HG03097 (cell line): ENCODE data around the gene APOBEC3G.

ENCODE experiments used
- ATAC-seq: cut with Tn5 transposase; IDR thresholded peaks from one replicate; pipeline ENCODE4 v1.9.1; 2021; ENCODE audit not compliant: unreplicated experiment, low FRiP score

APOBEC3G gene

GRCh38 chr22:39090426-39091064 lies 13.5 kb downstream of the APOBEC3G start:
- no peak for ATAC-seq

DNA sequence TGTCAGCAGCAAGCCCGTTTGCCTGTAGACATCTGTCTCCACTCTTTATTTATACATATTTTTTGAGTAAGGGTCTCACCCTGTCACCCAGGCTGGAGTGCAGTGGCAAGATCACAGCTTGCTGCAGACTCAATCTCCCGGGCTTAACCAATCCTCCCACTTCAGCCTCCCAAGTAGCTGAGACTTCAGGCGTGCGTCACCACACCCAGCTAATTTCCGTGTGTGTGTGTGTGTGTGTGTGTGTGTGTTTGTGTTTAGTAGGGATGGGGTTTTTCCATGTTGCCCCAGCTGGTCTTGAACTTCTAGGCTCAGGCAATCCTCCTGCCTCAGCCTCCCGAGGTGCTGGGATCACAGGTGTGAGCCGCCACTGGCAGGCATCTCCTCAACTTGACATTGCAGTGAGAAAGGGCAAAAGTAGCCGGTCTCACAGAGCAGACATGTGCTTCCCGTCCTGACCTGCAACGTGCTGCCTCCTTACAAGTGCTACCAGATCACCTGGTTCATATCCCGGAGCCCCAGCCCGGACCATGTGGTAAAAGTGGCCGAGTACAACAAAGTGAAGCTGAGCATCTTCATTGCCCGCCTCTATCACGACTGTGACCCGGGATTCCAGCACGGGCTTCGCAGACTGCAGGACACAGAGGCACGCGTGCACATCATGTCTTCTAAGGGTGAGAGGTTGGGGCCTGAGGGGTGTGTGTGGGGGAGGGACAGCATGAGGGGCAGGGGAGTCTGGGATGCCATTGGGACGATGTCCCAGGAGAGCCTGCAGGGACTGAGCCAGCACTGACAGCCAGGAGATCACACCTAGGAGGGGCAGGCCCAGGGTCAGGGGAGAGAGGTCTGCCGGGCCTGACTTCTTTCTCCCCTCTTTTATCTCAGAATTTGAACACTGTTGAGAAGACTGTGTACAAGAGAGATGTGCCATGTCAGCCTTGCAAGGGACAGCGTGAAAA lies 14.3 kb downstream of the APOBEC3G start:
- ATAC-seq: no peak

DNA sequence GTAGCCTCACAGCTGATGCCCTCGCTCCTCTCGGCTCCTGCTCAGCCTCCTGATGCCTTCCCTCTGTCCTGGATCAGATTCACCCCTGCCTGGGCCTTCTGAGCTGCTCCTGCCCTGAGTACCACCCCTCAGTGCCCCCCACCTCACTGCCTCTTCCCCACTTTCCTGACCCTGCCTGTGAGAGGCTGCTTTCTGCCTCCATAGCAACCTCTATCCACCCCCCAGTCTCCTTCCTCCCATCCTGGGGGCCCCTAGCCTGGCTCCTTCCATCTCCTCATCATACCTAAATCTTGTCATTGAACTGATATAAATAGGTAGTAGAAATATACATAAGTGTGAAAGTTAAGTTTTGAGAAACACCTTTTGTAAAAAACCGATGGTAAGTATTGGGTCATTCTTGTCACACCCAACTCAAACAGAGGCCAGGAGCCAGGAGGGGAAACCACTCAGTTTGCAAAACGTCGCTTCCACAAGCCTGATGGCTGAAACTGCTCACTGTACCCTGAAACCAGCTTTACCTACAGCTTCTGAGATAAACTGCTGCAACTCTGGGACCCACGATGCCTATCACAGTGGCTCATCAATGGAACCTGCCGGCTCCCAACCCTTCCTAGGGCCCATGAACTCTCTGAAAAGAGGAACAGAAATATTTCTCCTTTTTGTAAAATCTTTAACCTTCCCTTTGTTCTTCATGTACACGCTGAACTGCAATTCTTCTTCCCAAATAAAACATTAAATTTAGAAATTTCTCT lies 15.2 kb downstream of the APOBEC3G start:
- no peak for ATAC-seq

- ATAC-seq: no peak
Observed at GRCh38 chr22:39094717-39095389, 17.8 kb downstream of the APOBEC3G start.

GRCh38 chr22:39095971-39096370 lies 18.9 kb downstream of the APOBEC3G start:
- no peak for ATAC-seq

DNA sequence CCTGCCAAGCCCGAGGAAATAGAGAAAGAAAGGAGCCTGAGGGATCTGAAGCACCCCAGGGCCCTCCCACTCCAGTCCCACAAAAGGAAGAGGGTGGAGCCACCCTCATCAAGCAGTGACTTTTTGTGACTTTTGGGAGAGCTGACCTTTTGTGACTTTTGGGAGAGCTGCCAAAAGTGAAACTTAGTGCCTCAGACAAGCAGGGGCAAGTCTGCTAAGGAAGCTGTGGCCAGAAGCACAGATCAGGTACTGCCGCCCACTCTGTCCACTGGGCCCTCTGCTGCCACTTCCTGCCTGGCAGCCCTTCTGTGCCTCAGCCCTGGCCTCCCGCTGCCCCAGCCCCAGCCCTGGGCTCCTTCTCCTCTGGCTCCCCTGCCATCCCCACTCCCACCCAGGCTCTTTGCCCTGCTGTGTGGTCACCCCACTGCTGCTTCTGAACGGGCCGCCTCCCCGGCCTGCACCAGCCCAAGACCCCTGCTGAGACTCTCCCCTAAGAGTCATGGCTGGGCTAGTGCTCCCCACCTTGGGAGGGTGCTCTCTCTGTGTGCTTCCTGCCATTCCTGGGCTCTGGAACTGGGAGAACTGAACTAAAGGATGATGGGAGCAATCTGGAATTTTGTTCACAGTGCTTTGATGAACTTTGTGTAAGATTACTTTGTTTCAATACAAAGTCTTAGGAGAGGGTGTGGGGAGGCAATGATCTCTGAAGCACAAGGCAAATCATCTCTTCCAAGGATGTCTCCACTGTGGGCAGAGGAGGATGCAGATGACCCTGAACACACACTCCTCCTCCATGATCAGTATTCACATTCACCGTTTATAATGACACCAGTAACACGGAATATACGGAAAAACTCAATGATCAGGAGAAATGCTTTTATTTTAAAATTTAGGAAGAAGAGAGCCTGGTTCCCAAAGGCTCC lies 20.3 kb downstream of the APOBEC3G start, which contains the start of gene APOBEC3H:
APOBEC3H (plus strand) TSS at position 147 of the 923 bp plus-strand sequence. CDS start 3,035 bp downstream, outside the sequence.
- no peak for ATAC-seq

DNA sequence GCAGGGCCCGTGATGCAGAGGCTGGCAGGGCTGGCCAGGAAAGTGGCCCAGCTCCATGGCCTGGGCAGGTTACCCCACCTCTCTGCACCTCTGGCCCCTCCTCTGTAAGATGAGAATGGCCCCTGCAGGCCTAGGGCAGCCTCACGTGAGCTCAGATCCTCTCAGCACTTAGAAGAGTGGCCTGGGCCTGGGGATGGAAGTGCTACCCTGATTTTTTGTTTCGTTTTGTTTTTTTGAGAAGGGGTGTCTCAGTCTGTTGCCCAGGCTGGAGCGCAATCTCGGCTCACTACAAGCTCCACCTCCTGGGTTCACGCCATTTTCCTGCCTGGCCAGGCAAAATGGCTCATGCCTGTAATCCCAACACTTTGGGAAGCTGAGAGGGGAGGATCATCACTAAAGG lies 21.0 kb downstream of the APOBEC3G start:
- no peak for ATAC-seq

DNA sequence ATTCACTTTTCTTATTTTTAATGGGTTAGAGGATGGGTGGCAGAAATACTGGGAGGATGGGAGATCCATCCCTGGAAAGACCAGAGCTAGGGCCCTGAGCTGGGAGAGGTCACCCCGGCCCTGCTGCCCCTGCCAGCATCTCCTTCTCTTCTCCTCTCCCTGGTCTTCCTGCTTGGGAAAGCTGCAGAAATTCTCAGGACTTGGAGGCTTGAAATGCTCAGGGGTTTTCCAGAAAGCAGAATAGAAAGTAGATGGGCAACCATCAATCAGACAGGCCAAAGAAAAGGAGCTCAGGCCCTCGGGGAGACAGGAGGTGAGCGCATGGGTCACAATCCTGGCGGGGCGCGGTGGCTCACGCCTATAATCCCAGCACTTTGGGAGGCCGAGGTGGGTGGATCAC lies 21.5 kb downstream of the APOBEC3G start:
- ATAC-seq: no peak

DNA sequence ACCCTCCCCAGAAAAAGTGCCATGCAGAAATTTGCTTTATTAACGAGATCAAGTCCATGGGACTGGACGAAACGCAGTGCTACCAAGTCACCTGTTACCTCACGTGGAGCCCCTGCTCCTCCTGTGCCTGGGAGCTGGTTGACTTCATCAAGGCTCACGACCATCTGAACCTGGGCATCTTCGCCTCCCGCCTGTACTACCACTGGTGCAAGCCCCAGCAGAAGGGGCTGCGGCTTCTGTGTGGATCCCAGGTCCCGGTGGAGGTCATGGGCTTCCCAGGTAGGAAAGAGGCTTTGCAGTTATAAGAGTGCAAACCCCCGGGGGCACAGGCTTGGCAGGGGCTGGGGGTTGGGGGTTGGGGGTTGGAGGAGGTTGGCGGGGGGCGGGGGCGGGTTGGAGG lies 24.2 kb downstream of the APOBEC3G start:
- no peak for ATAC-seq

DNA sequence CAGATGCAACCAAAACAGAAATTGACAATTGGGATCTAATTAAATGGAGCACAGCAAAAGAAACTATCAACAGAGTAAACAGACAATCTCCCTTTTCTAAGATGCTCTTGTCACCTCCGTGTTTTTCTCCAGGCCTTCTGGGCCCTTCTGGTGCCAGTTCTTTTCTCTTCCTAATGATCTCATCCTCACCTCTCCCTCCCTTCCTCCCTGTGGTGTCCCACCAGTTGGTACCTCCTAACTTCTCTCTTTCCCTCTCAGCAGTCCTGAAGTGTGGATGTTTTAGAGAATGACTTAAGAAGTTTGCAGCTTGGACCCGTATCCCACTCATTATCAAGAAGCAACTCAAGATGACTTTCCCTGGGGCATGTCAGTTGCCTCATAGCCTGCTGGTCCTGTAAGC lies 26.4 kb downstream of the APOBEC3G start:
- ATAC-seq: no peak

DNA sequence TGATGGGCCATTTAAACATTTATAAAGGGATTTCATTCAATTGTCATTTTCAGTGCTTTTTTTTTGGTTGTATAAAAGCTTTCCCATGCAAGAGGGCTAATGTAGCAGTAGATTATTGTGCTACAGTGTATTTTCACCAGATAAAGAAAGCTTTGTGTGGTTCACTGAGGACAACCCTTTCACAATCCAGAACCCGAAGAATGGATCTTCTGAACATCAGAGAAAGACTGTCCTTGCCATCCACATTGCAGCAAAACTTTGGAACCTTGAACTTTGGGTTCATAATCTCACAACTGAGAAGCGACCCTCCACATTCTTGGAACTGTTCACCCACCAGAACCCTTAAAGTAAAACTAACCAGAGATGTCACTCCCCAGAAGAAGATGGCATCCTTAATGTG lies 29.3 kb downstream of the APOBEC3G start:
- ATAC-seq: no peak

DNA sequence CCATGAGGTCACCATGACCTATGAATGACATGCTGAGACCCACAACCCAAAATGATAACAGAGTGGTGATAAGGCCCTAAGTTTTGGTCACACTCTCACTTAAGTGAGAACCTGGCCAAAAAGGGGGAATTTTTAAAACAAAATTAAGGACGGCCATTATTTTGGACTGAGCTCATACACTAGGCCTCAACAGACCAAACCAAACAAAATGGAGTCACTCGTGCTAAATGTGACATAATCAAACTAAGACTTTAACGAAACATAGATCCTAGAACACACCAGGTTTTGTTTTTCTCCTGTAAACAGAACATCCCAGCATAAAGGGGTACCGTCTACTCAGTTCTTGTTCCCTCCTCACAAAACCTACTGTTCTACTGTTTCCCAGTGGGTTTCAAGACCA lies 31.4 kb downstream of the APOBEC3G start:
- ATAC-seq: no peak

GRCh38 chr22:39109361-39109760 lies 32.3 kb downstream of the APOBEC3G start:
- ATAC-seq: no peak

GRCh38 chr22:39110631-39111561 lies 33.8 kb downstream of the APOBEC3G start:
- no peak for ATAC-seq

- no peak for ATAC-seq
Observed at GRCh38 chr22:39114112-39114511, 37.0 kb downstream of the APOBEC3G start.

DNA sequence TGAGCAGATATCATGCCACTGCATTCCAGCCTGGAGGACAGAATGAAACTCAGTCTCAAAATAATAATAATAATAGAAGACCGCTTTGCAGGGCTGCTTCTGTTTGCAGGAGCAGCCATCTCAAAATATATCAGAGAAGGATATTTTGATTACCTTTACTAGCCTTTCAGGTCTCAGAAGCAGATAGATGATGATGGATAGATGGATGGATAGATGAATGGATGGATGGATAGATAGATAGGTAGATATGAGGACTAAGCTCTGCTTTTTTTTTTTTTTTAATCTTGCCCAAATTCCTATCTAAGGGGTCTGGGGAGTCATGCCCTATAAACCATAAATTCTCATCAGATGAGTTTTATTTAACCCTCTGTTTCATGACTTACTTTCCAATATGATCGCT lies 38.5 kb downstream of the APOBEC3G start:
- ATAC-seq: no peak

GRCh38 chr22:39115977-39116621 lies 39.0 kb downstream of the APOBEC3G start:
- ATAC-seq: no peak
